Psoas muscle (tissue), 8 donors: Measurements from ENCODE around the gene RBP5. TPM values are rescaled to one million over a fixed set of nuclear protein-coding genes. Genes with fewer than 3 reads are reported as not detected.

Experiments
- ATAC-seq, 4 donors: fragments of 200-7000 bp; cut with Tn5 transposase; one replicate each; pipeline ENCODE4 v1.9.1; 2020; ENCODE audit warnings: moderate library complexity in 3 of 4, mild to moderate bottlenecking in 2 of 4
- DNase-seq, 2 donors: peaks; one replicate each; pipeline ENCODE4 v3.0.0-alpha.2; 2020
- H3K27ac ChIP-seq: fragments of 200-600 bp; one replicate; pipeline ENCODE4 v1.8.0; 2022
- H3K27me3 ChIP-seq, 3 donors: fragments of 200-600 bp in 1 of 3; one replicate each; pipeline versions ENCODE4 v1.6.1 to v1.8.0; 2013 to 2022; ENCODE audit warnings: low read length in 2 of 3, mild to moderate bottlenecking in 2 of 3, moderate library complexity in 1 of 3; ENCODE audit not compliant: insufficient read depth in 3 of 3
- H3K36me3 ChIP-seq, 2 donors: fragments of 200-600 bp in 1 of 2; one replicate each; pipeline versions ENCODE4 v1.6.1 to v1.8.0; 2013 to 2022; ENCODE audit warnings: low read depth in 1 of 2, mild to moderate bottlenecking in 1 of 2, moderate library complexity in 1 of 2; ENCODE audit not compliant: insufficient read depth in 1 of 2
- H3K4me1 ChIP-seq: fragments of 200-600 bp; one replicate; pipeline ENCODE4 v1.8.0; 2022
- H3K4me3 ChIP-seq: fragments of 200-600 bp; one replicate; pipeline ENCODE4 v1.8.0; 2022; ENCODE audit warnings: mild to moderate bottlenecking
- H3K9me3 ChIP-seq: fragments of 200-600 bp; one replicate; pipeline ENCODE4 v1.8.0; 2022
- WGBS, 3 donors: extraction: QIAGEN DNeasy Blood & Tissue Kit; methylation state at CpG; one replicate each; pipeline versions ENCODE4 v1.1.6 to v1.1.7; 2013; 5-methylcytosine and 5-hydroxymethylcytosine counted together
- intact Hi-C, 2 donors: fragments of 100-400 bp; cut with DNase I; formaldehyde crosslinking; loops; one replicate each; pipeline versions ENCODE4 v1.11.0 to v1.14.2; 2022
- polyA plus RNA-seq, 3 donors: library from polyadenylated mRNA; stranded (reverse); fragments of 200-250 nt; gene quantifications; one replicate each; pipeline ENCODE4 v1.2.3, GENCODE V29; 2013
- total RNA-seq, 4 donors: library from RNA; stranded (reverse); fragmentation: NEBNext Ultra II Directional in 2 of 4; extraction: Animal tissue kit (Norgen Biotek cat#: 25700) in 2 of 4; gene quantifications; one replicate each; pipeline versions ENCODE4 v1.2.1 to v1.2.4, GENCODE V29; 2021 to 2023
- TF ChIP-seq, protein P1 (sequence below): fragments of 200-600 bp; IDR thresholded peaks from one replicate; pipeline ENCODE4 v1.8.0; 2022; ENCODE audit warnings: antibody characterized with exemption
- donor health status: healthy with polysubstance abuse.
- donor health status: DM: no; HTN: no; CAD: no; lungs with moderate emphysema.
- donor health status: Bipolar disorder and iron deficiency.
- donor health status: healthy.
- donor health status: DM: yes; HTN: yes; CAD: no.
- donor health status: DM: no; HTN: no; CAD: no.
- donor health status: DM: no; HTN: no; CAD: no.
- donor health status: DM: yes; HTN: yes; CAD: no.

Gene RBP5
- total and polyA plus RNA-seq, 7 donors = 0.18 to 1.4 (median 0.61) TPM; not detected in 2

DNA sequence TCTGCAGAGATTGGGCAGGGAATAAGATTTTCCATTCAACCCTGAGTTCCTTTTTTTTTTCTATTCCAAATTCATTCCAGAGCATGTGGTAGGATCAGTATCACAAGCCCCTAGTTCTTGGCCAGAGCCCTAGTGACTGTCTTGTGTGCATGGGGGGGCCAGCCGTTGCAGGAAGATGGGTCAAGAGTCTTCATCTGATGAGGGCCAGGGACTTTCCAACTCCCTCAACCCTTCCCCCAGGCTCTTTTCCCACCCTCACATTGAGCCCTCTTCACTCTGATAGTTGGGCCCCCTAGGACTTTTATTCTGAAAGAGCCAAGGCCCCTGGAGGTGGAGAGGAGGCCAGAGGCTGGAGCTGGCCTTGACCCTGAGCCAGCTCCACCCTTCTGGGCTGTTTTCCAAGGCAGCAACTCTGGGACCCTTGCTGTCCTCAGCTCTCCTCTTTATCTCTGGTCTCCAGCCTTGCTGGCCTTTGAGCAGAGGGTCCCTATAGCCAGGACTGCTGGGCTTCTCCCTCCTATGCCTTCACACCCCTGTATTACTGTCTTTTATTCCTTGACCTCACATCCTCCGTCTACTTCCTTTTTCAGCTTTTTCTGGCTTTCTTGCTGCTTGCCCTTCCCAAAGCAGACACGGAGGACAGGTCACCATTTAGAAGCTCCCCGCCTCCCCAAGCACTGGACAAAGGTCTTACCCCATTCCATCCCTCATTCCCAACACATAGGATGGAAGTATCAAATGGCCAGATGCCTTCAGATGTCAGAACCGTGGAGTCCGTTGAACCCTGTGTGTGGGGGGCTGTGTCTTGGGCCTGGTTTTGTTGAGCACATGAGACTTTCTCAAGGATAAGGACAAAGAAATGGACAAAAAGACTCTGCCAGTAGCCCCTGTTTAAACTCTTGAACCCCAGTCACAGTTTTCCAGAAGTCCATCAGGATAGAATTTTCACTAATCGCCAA, 5.6 kb downstream of the RBP5 start:
- TF ChIP-seq, protein P1, sequence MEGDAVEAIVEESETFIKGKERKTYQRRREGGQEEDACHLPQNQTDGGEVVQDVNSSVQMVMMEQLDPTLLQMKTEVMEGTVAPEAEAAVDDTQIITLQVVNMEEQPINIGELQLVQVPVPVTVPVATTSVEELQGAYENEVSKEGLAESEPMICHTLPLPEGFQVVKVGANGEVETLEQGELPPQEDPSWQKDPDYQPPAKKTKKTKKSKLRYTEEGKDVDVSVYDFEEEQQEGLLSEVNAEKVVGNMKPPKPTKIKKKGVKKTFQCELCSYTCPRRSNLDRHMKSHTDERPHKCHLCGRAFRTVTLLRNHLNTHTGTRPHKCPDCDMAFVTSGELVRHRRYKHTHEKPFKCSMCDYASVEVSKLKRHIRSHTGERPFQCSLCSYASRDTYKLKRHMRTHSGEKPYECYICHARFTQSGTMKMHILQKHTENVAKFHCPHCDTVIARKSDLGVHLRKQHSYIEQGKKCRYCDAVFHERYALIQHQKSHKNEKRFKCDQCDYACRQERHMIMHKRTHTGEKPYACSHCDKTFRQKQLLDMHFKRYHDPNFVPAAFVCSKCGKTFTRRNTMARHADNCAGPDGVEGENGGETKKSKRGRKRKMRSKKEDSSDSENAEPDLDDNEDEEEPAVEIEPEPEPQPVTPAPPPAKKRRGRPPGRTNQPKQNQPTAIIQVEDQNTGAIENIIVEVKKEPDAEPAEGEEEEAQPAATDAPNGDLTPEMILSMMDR = no peak
- 53 to 61% (median 57%) methylated on average over 7 of the region's 7 CpGs for WGBS, 3 donors
- H3K36me3 ChIP-seq = no peaks in the 10 kb centered on the region
- DNase-seq (no peak), ATAC-seq (peak in 2 of 4 donors; percentile 24 to 28)
- no peak overlapping the region for H3K4me3 ChIP-seq
- H3K27me3 ChIP-seq = peaks cover 0 to 7% (median 0%) of the 10 kb centered on the region in 3 donors
- H3K27ac ChIP-seq = no peak overlapping the region
- intact Hi-C loops = no loop called here
- H3K9me3 ChIP-seq = no peaks in the 10 kb centered on the region
- peaks cover 4% of the 10 kb centered on the region for H3K4me1 ChIP-seq

DNA sequence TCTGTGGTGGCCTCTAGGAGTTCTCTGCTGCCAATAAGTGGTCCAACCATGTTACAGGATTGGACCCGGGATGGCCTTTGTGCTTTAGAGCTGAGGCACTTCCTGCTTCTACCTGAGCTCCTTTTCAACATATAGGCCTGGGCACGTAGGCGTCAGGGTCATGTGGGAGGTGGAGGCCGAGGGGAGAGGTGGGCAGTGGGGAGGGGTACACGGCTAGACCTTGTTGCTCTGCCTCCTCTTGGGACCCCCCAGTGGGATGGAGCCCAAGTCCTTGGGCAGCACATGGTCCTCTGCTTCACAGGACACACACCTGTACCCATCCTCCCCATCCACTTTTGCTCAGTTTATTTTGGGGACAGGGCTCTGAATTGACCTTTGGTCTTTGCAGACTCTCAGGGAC, 7.4 kb downstream of the RBP5 start:
- TF ChIP-seq, protein P1 = no peak
- no peak for ATAC-seq

DNA sequence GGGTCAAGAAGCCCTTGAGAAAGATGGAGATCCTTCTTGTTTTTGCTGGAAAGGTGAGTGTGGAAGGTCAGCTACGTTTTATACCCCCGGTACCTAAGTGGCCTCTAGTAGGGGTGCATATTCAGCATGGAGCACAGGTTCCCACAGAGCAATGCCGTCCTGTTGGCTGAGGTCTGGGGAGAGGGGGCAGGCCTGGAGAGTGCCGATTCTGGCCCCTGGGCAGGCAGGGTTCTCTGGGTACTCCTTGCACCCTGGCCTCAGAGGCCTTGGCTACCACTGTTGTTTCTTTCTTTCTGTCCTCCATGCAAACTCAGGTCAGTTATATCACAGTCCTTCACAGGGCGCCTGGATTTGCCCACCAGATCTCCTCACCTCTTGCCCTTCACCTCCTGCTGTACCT, 8.5 kb downstream of the RBP5 start:
- intact Hi-C loops = no loop called here

More for the DNA sequence above, 7.4 kb downstream of the RBP5 start:
- intact Hi-C loops = no loop called here
- Histone ChIP-seq H3K36me3 (no peaks in the 10 kb centered on the region), H3K27ac (no peak overlapping the region), H3K4me3 (no peak overlapping the region), H3K9me3 (no peaks in the 10 kb centered on the region), H3K4me1 (peaks cover 4% of the 10 kb centered on the region), H3K27me3 (no peaks in the 10 kb centered on the region)
- 85 to 86% (median 86%) methylated on average over 5 of the region's 5 CpGs for WGBS, 3 donors
- DNase-seq = no peak

DNA sequence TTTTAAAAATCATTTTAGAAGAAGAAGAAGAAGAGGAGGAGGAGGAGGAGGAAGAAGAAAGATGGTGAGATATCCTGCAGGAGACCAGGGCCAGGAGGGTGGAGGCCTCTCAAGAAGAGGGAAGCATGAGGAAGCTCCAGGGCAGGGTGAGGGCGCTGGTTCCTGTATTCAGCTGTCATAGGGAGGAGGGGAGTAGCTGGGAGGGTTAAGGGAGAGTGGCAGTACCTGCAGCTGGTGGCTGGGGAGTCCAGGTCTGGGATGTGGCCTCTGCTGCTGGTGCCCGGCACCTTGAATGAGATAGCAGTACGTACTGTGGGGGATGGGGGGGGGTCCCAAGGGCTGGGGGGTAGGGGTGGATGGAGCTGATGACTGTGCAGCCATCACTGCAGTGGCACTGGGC, 9.8 kb downstream of the RBP5 start:
- H3K9me3 ChIP-seq = no peaks in the 10 kb centered on the region
- no peaks in the 10 kb centered on the region for H3K36me3 ChIP-seq
- H3K4me1 ChIP-seq = peaks cover 4% of the 10 kb centered on the region
- ATAC-seq (no peak), DNase-seq (no peak)
- no peaks in the 10 kb centered on the region for H3K27me3 ChIP-seq
- H3K4me3 ChIP-seq = no peak overlapping the region
- H3K27ac ChIP-seq = no peak overlapping the region
- 74 to 89% (median 78%) methylated on average over 2 to 3 of the region's 3 CpGs for WGBS, 3 donors
- intact Hi-C loops = loop anchor here in 1 of 2 donors (10.0 kb wide), 1 partner anchor 254 kb away; the partner anchor contains the start of gene TPI1
- TF ChIP-seq, protein P1 = no peak

More for the DNA sequence above, 8.5 kb downstream of the RBP5 start:
- Histone ChIP-seq H3K4me3 (no peak overlapping the region), H3K36me3 (no peaks in the 10 kb centered on the region), H3K9me3 (no peaks in the 10 kb centered on the region), H3K27ac (no peak overlapping the region), H3K27me3 (no peaks in the 10 kb centered on the region), H3K4me1 (peaks cover 4% of the 10 kb centered on the region)
- no peak for ATAC-seq
- DNase-seq = no peak
- TF ChIP-seq, protein P1 = no peak
- 78 to 86% (median 83%) methylated on average over 5 of the region's 5 CpGs for WGBS, 3 donors
